Measurements from ENCODE around the gene CEP164. TPM values are rescaled to one million over a fixed set of nuclear protein-coding genes. Genes with fewer than 3 reads are reported as not detected.
"Not testable (repeated sequence)": the region's sequence is repeated elsewhere in the genome, so short reads cannot be mapped to it uniquely, and the experiment has no call there.

CEP164 gene
- total RNA-seq, 2 experiments from 2014 or later: 23.9 to 24.6 TPM

DNA sequence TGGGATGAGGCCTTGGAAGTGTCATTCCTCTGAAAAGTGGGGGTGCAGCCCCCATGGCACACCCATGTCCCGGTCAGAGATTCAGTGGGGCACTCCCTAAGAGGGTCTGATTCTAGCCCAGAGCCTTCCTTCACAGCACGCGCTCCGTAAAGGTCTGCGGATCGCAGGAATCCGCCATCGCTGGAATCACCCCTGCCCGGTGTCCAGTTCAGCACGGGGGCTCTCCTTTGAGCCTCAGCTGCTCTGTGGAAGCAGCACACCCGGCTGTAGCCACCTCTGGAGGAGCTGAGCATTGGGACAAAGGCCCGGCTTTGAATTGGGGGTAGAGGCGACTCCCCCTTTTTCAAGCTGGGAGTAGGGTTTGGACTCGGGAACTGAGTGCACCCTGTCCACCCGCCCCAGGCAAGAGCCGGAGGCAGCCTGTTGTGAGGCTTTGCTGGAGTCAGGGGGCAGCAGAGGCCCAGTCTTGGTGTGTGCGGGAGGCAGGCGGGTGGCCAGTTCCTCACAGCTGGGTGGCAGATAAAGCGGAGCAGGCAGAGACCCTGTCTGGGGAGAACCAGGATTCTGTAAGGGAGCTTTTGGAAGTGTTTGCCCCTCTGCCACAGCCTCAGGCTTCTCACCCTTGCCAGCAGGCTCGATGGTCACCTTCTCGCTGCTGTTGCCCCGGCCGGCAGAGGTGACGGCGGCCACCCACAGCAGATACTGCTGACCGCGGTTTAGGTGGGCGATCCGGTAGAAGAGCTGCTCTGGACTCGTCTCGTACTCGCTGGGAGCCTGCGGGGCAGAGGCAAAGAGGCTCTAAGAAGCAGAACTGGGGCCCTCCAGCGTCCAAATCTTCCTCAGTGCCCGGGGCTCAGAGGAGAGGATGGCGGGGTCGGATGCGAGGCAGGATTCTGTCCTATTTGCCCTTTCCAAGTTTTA lies 115.9 kb downstream of the CEP164 start:
- Mint-ChIP-seq H3K9me3 (no peaks in the 10 kb centered on the region), H3K36me3 (ENCODE audit: low read depth) (no peaks in the 10 kb centered on the region)
- intact Hi-C loops (cut with micrococcal nuclease): no loop called here

DNA sequence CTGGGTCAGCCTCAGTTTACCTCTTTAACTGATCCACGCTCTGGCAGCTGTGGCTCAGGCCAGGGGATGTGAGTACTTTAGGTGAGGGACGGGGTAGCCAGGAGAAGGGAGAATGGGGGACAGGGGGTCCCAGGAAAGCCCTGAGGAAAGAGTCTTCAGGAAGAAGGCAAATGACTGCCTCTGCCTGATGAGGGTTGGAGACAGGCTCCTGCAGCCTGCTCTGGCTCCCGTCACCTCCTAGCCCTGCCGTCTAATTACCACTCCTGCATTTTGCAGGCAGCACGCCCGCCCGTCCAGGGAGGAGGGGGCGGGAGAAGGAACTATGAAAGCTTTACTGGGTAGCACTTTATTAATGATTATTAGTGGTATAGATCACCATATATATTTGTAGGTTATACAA lies 116.6 kb downstream of the CEP164 start:
- Mint-ChIP-seq H3K27ac (no peak overlapping the region), H3K9me3 (peaks cover 1% of the 10 kb centered on the region), H3K36me3 (ENCODE audit: low read depth) (no peaks in the 10 kb centered on the region), H3K4me1 (ENCODE audit: low read depth) (no peaks in the 10 kb centered on the region), H3K27me3 (ENCODE audit: low read depth) (peaks cover 21% of the 10 kb centered on the region), H3K4me3 (no peak overlapping the region)
- CTCF ChIA-PET: interaction anchor here (1.0 to 2.2 kb wide), 2 partner anchors 18 to 177 kb away, joined by 4 to 9 read pairs; no protein-coding TSS in a partner anchor
- DNase-seq: no peak
- intact Hi-C loops (cut with micrococcal nuclease): no loop called here

More for the DNA sequence above, 115.9 kb downstream of the CEP164 start:
- peak; percentile 48 for DNase-seq
- Mint-ChIP-seq H3K4me1 (ENCODE audit: low read depth) (no peaks in the 10 kb centered on the region), H3K4me3 (no peak overlapping the region), H3K27ac (no peak overlapping the region), H3K27me3 (ENCODE audit: low read depth) (peaks cover 24% of the 10 kb centered on the region)
- CTCF ChIA-PET: interaction anchor here (1.0 kb wide), 1 partner anchor 178 kb away, joined by 4 read pairs; no protein-coding TSS in a partner anchor

DNA sequence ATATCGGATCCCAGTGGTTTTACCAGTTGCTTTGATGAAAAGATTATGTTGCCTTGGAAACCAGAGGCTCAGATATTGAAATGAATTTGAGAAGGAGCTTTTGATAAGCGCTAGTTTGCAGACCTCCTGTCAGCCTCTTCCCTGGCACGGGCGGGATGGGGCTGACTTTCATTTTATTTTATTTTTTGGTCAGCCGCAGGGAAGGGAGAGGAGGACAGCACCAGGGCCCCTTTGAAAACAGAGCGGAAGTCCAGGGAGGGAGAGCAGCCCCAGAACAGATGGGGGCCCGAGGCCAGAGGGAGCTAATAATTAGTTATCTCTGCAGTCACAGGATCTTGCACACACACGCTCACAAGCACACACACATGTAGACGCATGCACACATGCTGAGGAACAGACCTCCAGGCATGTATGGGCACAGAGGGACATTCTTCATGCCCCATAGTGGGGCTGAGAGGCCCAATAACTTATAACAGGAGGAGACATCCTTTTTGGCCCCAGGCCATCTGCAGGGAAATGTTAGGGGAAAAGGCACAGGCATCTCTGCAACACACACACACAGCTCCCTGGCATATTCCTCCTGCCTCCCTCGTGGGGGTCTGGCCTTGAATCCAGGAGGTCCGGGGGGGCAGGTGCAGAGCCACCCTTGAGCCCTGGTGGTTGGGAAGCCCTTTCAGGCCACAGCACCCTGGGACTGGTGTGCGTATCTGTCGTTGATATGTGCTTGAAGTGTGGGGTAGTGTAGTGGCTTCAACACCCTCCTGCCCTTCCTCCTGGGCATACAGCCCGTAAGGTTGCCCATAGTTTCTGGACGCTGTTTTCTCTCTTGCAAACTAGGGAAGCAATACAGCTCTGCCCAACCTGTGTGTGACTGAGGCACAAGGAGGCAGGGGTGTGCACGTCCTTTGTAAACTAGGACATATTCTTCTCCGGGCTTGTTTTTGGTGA lies 117.3 kb downstream of the CEP164 start:
- Mint-ChIP-seq H3K4me1 (ENCODE audit: low read depth) (no peaks in the 10 kb centered on the region), H3K4me3 (no peak overlapping the region), H3K27ac (no peak overlapping the region), H3K36me3 (ENCODE audit: low read depth) (no peaks in the 10 kb centered on the region), H3K27me3 (ENCODE audit: low read depth) (peaks cover 21% of the 10 kb centered on the region), H3K9me3 (peaks cover 2% of the 10 kb centered on the region)
- intact Hi-C loops (cut with micrococcal nuclease): no loop called here
- CTCF ChIA-PET: interaction anchor here (2.2 kb wide), 1 partner anchor 19 kb away, joined by 9 read pairs; no protein-coding TSS in a partner anchor
- DNase-seq: no peak

DNA sequence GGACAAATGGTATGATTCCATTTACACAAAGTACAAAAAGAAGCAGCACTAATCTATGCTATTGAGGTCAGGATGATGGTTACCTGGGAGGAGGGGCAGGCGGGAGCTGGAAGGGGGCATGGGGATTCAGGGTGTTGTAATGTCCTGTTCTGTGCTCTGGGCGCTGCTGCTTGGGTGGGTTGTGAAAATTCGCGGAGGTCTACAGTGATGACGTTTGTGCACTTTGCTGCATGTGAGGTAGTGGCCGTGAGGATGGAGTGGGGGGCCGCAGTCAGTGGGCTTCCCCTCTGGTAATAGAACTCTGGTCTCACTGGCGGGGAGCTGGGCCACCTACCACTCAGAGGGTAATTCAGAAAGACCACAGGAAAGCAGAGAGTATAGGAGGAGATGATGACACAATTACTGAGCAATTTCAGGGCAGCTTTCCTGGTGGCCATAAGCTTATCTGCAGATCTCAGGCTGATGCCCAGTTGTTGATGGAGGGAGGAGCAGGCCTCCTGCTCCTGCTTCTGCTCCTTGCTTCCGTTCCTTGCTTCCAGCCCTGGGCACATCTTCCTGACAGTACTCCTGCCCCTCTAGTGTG lies 121.5 kb downstream of the CEP164 start:
- peaks cover 8% of the 10 kb centered on the region for H3K27me3 Mint-ChIP-seq (ENCODE audit: low read depth)
- H3K27ac Mint-ChIP-seq: no peak overlapping the region
- CTCF ChIA-PET: no interaction called here
- intact Hi-C loops (cut with micrococcal nuclease): no loop called here
- no peak for DNase-seq
- H3K4me3 Mint-ChIP-seq: no peak overlapping the region
- H3K4me1 Mint-ChIP-seq (ENCODE audit: low read depth): no peaks in the 10 kb centered on the region
- no peaks in the 10 kb centered on the region for H3K36me3 Mint-ChIP-seq (ENCODE audit: low read depth)
- H3K9me3 Mint-ChIP-seq: peaks cover 10% of the 10 kb centered on the region

DNA sequence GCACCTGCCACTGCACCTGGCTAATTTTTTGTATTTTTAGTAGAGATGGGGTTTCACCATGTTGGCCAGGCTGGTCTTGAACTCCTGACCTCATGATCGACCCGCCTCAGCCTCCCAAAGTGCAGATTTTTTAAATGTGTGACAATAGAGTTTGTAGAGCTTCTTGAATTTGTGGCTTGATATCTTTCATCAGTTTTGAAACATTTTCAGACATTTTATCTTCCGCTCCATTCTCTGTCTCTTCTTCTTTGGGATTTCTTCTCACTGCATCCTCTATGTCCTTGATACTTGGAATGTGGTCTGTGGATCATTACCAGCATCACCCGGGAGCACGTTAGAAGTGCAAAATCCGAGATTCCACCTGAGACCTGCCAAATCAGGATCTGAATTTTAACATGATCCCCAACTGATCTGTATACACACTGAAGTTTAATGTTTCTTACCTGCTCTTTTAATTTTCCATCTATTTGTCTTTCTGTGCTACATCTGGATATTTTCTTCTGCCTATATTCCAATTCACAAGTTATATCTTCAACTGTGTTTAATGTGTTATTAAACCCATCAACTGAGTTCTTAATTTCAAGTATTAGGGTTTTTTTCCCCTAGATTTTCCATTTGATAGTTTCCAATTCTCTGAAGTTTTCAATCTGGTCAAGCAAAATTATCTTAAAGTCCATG lies 126.4 kb downstream of the CEP164 start:
- Mint-ChIP-seq H3K4me3 (no peak overlapping the region), H3K27me3 (ENCODE audit: low read depth) (no peaks in the 10 kb centered on the region), H3K4me1 (ENCODE audit: low read depth) (no peaks in the 10 kb centered on the region), H3K36me3 (ENCODE audit: low read depth) (no peaks in the 10 kb centered on the region), H3K9me3 (peaks cover 14% of the 10 kb centered on the region), H3K27ac (no peak overlapping the region)
- CTCF ChIA-PET: no interaction called here
- DNase-seq: no peak
- intact Hi-C loops (cut with micrococcal nuclease): no loop called here

DNA sequence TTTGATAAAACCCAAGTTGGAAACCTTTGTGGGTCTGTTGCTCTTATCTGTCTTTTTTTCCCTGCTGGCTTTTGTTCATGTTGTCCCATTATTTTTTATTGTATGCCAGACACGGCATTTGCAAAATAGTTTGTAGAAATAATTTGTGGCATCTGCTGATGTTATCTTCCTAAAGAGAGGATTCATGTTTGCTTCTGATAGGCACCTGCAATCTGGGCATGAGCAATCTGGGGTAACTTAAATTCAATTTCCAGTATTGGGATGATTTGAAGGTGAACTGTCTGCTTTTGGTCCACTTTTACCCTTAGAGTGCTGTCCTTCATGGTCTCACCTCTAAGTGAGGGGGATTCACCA lies 126.9 kb downstream of the CEP164 start:
- CTCF ChIA-PET: no interaction called here
- intact Hi-C loops (cut with micrococcal nuclease): no loop called here
- H3K4me3 Mint-ChIP-seq: no peak overlapping the region

DNA sequence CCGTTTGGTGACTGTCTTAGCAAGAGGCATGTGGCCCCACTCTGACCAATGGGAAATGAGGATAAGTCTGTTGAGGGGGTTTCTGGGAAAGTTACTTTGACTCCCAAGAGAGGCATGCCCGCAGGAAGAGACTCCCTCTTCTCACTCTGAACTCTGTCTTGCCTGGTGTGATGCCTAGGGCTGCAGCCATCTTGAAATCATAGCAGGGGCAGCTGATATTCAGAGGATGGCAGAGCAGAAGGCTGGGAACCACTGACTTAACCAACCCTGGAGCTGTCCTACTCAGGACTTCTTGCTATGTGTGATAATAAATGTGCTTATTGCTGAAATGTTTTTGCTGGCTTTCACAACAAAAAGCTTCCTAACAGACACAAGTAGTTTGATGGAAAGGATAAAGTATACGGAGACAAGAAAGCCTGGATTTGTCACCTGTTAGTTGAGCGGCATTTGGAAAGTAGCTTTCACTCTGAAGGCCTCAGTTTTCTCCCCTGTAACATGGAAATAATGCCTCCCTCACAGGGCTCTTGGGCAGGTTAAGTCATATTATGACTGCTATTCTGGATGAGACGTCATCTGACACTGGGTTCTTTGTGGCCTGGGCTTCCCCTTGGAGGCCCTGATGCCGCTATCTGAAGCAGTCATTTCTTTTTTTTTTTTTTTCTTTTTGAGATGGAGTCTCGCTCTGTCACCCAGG lies 128.5 kb downstream of the CEP164 start:
- CTCF ChIA-PET: interaction anchor here (1.1 kb wide), 1 partner anchor 30 kb away, joined by 4 read pairs; no protein-coding TSS in a partner anchor
- no peaks in the 10 kb centered on the region for H3K4me1 Mint-ChIP-seq (ENCODE audit: low read depth)
- peaks cover 12% of the 10 kb centered on the region for H3K9me3 Mint-ChIP-seq
- no peaks in the 10 kb centered on the region for H3K27me3 Mint-ChIP-seq (ENCODE audit: low read depth)
- no peaks in the 10 kb centered on the region for H3K36me3 Mint-ChIP-seq (ENCODE audit: low read depth)
- DNase-seq: peak; percentile 49
- intact Hi-C loops (cut with micrococcal nuclease): loop anchor here (1.0 kb wide), 1 partner anchor 531 kb away; no protein-coding TSS in a partner anchor
- H3K27ac Mint-ChIP-seq: peak overlapping the region; percentile 11
- no peak overlapping the region for H3K4me3 Mint-ChIP-seq

More for the DNA sequence above, 126.9 kb downstream of the CEP164 start:
- peaks cover 12% of the 10 kb centered on the region for H3K9me3 Mint-ChIP-seq
- DNase-seq: no peak
- no peak overlapping the region for H3K27ac Mint-ChIP-seq
- no peaks in the 10 kb centered on the region for H3K4me1 Mint-ChIP-seq (ENCODE audit: low read depth)
- H3K36me3 Mint-ChIP-seq (ENCODE audit: low read depth): no peaks in the 10 kb centered on the region
- H3K27me3 Mint-ChIP-seq (ENCODE audit: low read depth): no peaks in the 10 kb centered on the region

DNA sequence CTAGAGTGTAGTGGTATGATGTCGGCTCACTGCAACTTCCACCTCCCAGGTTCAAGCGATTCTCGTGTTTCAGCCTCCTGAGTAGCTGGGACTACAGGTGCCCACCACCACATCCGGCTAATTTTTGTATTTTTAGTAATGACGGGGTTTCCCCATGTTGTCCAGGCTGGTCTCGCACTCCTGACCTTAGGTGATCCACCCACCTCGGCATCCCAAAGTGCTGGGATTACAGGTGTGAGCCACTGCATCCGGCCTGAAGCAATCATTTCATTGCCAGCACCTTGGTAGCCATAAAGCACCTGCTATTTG lies 129.0 kb downstream of the CEP164 start:
- CTCF ChIA-PET: interaction anchor here (1.1 kb wide), 1 partner anchor 31 kb away, joined by 4 read pairs; no protein-coding TSS in a partner anchor
- not testable (repeated sequence) for H3K27ac Mint-ChIP-seq; DNase-seq; H3K4me1 Mint-ChIP-seq (ENCODE audit: low read depth); H3K27me3 Mint-ChIP-seq (ENCODE audit: low read depth); H3K4me3 Mint-ChIP-seq; H3K36me3 Mint-ChIP-seq (ENCODE audit: low read depth)
- intact Hi-C loops (cut with micrococcal nuclease): loop anchor here (1.0 kb wide), 1 partner anchor 531 kb away; no protein-coding TSS in a partner anchor
- H3K9me3 Mint-ChIP-seq: peaks cover 12% of the 10 kb centered on the region

DNA sequence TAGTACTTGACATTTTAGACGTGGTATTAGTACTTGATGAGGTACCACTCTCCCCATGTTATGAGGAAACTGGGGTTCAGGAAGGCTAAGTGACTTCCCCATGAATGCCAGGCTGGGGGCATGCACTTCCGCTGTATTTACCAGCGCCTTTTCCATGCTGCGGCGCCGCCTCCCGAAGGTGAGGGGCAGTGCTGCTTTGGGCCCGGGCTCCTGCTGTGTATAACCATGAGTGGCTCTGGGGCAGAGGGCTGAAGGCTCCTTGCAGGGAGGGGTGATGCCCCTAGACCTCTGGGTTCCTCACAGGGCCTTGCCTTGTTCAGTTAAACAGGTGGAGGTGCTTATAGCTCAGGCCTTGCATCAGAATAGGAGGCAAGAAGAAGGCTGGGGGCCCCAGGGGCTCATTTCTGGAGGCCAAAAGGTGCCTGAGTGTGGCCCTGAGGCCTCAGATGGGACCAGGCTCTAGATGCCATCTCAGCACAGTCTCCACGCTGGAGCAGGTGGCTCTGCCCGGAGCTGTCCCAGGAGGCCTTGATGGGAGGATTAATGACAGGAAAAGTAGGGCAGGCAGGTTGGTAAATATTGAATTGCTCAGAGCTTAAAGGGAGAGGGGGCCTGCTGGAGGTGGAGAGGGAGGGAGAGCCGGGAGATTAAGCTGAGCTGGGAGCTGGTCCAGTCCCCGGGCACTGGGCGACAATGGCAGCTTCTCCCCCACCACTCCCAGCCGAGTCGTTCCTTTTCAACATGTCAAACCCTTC lies 129.6 kb downstream of the CEP164 start:
- Mint-ChIP-seq H3K4me3 (no peak overlapping the region), H3K9me3 (peaks cover 12% of the 10 kb centered on the region), H3K27ac (no peak overlapping the region), H3K36me3 (ENCODE audit: low read depth) (no peaks in the 10 kb centered on the region), H3K4me1 (ENCODE audit: low read depth) (no peaks in the 10 kb centered on the region), H3K27me3 (ENCODE audit: low read depth) (no peaks in the 10 kb centered on the region)
- CTCF ChIA-PET: interaction anchor here (1.1 kb wide), 1 partner anchor 31 kb away, joined by 4 read pairs; no protein-coding TSS in a partner anchor
- intact Hi-C loops (cut with micrococcal nuclease): no loop called here
- DNase-seq: no peak

DNA sequence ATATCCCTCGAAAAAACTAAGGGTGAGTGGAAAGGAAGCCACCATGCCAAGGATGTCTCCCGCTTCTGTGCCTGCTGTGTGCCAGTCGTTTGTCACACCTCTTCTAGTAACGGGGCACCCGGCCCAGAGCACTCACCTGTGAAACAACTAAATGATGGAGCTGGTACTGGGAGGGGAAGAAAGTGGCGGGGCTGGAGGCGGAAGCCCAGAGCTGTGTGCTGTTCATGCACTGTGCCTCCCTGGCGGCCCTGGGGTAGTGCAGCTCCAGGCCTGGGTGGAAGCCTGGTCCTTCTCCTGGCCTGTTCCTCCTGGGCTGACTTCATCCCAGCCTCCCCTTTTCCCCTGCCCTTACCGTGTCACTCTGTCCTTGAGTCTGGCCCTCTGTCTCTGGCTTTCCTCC lies 130.2 kb downstream of the CEP164 start:
- intact Hi-C loops (cut with micrococcal nuclease): no loop called here
- H3K27ac Mint-ChIP-seq: no peak overlapping the region
- H3K9me3 Mint-ChIP-seq: peaks cover 10% of the 10 kb centered on the region

More for the DNA sequence above, 130.2 kb downstream of the CEP164 start:
- Mint-ChIP-seq H3K27me3 (ENCODE audit: low read depth) (no peaks in the 10 kb centered on the region), H3K36me3 (ENCODE audit: low read depth) (no peaks in the 10 kb centered on the region), H3K4me1 (ENCODE audit: low read depth) (no peaks in the 10 kb centered on the region), H3K4me3 (no peak overlapping the region)
- CTCF ChIA-PET: no interaction called here
- DNase-seq: no peak

Measured in activated naive CD4-positive, alpha-beta T cell treated with anti-CD3 and anti-CD28 coated beads for 36 hours (primary cell).